Stomach (tissue), 4 donors: ENCODE data around the gene ZNF318.

ENCODE experiments used
- CTCF ChIP-seq, 7 experiments: fragments of 450-650 bp in 4 of 7; fragments of 200-600 bp in 3 of 7; sonication (generic) in 3 of 7; IDR thresholded peaks; one replicate each; pipeline ENCODE4 v1.5.1; 2016 to 2019; ENCODE audit warnings: antibody characterized with exemption in 7 of 7, control low read depth in 2 of 7, mild to moderate bottlenecking in 1 of 7
- EP300 ChIP-seq: sonication (generic); formaldehyde crosslinking; IDR thresholded peaks from one replicate; pipeline ENCODE4 v1.6.1; 2017; ENCODE audit warnings: antibody characterized with exemption
- POLR2A ChIP-seq, 4 donors: fragments of 450-650 bp; IDR thresholded peaks; one replicate each; pipeline ENCODE4 v1.6.1; 2016; ENCODE audit warnings: antibody characterized with exemption in 4 of 4, control low read depth in 2 of 4, mild to moderate bottlenecking in 1 of 4, moderate library complexity in 1 of 4

DNA sequence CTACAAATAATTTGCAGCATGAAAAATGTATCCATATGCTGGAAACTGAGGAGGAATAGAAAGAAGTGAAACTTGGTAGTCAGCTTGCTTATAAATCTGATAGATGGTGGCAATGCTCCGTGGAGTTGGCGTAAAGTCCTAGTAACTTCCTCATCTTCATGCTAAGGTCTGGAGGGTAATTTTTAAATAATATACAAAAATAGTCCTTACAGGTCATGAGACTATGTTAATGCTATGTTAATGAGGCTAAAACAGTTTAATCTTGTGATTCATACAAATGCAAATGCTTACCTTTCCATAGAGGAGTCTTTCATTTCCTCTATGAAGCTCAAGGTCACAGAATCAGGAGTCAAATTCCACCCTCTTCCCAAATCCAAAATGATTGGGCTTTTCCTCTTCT lies 51.4 kb downstream of the ZNF318 start:
- TF ChIP-seq EP300 (no peak), CTCF (IDR thresholded peaks at IDR 0.05) (no peak), POLR2A (IDR thresholded peaks at IDR 0.05) (no peak)
